ENCODE results near the gene SH3RF3. TPM values are rescaled to one million over a fixed set of nuclear protein-coding genes. Genes with fewer than 3 reads are reported as not detected.

SH3RF3 gene
- total RNA-seq, 2 donors from 2014 or later, result 1.4 to 17.0 TPM

DNA sequence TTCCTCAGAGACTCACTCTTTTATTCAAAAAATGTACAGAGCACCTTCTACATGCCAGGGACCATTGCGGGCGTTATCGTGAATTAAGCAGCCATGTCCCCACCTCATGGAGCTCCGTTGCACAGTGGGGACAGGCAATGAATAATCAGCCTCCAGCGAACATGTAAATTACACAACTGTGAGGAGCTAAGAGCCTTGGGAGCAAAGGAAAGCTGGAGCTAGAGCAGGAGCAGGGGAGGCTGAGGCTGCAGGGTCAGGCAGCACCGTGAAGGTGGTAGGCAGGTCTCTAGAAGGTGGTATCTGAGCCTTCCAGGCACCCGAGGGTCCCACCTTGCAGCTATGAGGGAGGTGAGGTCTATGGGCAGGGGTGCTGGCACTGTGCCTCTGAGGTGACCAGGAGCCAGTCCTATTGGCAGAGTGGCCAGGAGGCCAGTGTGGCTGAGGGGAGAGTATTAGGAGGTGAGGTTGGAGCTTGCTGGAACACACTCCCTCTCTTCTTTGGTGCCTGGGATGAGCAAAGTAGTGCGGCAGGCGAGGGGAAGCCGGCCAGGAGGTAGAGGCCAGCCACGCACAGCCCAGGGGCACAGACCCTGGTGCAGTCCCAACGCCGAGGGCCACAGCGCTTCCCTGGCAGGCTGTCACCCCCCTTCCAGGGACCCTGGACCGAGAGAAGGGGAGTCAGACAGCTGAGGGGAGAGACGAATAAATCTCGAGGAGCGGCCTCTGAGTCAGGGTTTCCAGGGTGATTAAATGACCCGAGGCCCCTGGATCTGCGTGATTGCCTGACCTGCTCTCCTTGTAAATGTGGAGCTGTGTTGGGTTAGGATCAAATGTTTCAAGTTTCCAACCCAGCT lies 317.5 kb downstream of the SH3RF3 start:
- TF ChIP-seq POLR2A (IDR thresholded peaks at IDR 0.05) (no peak), POLR2AphosphoS5 (IDR thresholded peaks at IDR 0.05) (no peak)
- TF ChIP-seq, protein P1, sequence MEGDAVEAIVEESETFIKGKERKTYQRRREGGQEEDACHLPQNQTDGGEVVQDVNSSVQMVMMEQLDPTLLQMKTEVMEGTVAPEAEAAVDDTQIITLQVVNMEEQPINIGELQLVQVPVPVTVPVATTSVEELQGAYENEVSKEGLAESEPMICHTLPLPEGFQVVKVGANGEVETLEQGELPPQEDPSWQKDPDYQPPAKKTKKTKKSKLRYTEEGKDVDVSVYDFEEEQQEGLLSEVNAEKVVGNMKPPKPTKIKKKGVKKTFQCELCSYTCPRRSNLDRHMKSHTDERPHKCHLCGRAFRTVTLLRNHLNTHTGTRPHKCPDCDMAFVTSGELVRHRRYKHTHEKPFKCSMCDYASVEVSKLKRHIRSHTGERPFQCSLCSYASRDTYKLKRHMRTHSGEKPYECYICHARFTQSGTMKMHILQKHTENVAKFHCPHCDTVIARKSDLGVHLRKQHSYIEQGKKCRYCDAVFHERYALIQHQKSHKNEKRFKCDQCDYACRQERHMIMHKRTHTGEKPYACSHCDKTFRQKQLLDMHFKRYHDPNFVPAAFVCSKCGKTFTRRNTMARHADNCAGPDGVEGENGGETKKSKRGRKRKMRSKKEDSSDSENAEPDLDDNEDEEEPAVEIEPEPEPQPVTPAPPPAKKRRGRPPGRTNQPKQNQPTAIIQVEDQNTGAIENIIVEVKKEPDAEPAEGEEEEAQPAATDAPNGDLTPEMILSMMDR (IDR thresholded peaks at IDR 0.05), result no peak
- Histone ChIP-seq H3K27ac (no peak overlapping the region), H3K4me3 (no peak overlapping the region), H3K27me3 (replicated peaks; ENCODE audit: insufficient read depth) (no peaks in the 10 kb centered on the region), H3K36me3 (no peaks in the 10 kb centered on the region), H3K4me1 (replicated peaks) (no peaks in the 10 kb centered on the region), H3K9me3 (no peaks in the 10 kb centered on the region)
- intact Hi-C loops (cut with DNase I), result no loop called here
- no peak for DNase-seq (ENCODE audit: low spot score)
- 64% methylated on average over 17 of the region's 20 CpGs for WGBS

- Histone ChIP-seq H3K4me1 (replicated peaks) (no peaks in the 10 kb centered on the region), H3K9me3 (no peaks in the 10 kb centered on the region), H3K4me3 (no peak overlapping the region), H3K36me3 (no peaks in the 10 kb centered on the region), H3K27ac (no peak overlapping the region), H3K27me3 (replicated peaks; ENCODE audit: insufficient read depth) (no peaks in the 10 kb centered on the region)
- TF ChIP-seq, protein P1 (IDR thresholded peaks at IDR 0.05), result no peak
- no peak for TF ChIP-seq POLR2A (IDR thresholded peaks at IDR 0.05)
- TF ChIP-seq POLR2AphosphoS5 (IDR thresholded peaks at IDR 0.05), result no peak
- intact Hi-C loops (cut with DNase I), result no loop called here
- WGBS, result 26% methylated on average over 9 of the region's 9 CpGs
- no peak for DNase-seq (ENCODE audit: low spot score)
Observed at GRCh38 chr2:109447251-109447661, 318.3 kb downstream of the SH3RF3 start.

- H3K4me3 ChIP-seq, result no peak overlapping the region
- WGBS, result 63% methylated on average over 6 of the region's 6 CpGs
- no peak for TF ChIP-seq POLR2AphosphoS5 (IDR thresholded peaks at IDR 0.05)
- no peak for TF ChIP-seq POLR2A (IDR thresholded peaks at IDR 0.05)
- TF ChIP-seq, protein P1 (IDR thresholded peaks at IDR 0.05), result no peak
- no peaks in the 10 kb centered on the region for H3K27me3 ChIP-seq (replicated peaks; ENCODE audit: insufficient read depth)
- intact Hi-C loops (cut with DNase I), result no loop called here
- no peak overlapping the region for H3K27ac ChIP-seq
- H3K9me3 ChIP-seq, result no peaks in the 10 kb centered on the region
- no peaks in the 10 kb centered on the region for H3K36me3 ChIP-seq
- H3K4me1 ChIP-seq (replicated peaks), result no peaks in the 10 kb centered on the region
- DNase-seq (ENCODE audit: low spot score), result no peak
Observed at GRCh38 chr2:109447776-109448175, 318.8 kb downstream of the SH3RF3 start.

GRCh38 chr2:109448207-109448606 lies 319.2 kb downstream of the SH3RF3 start:
- Histone ChIP-seq H3K27me3 (replicated peaks; ENCODE audit: insufficient read depth) (no peaks in the 10 kb centered on the region), H3K9me3 (no peaks in the 10 kb centered on the region), H3K27ac (no peak overlapping the region), H3K36me3 (no peaks in the 10 kb centered on the region), H3K4me1 (replicated peaks) (no peaks in the 10 kb centered on the region), H3K4me3 (no peak overlapping the region)
- intact Hi-C loops (cut with DNase I), result no loop called here
- TF ChIP-seq POLR2AphosphoS5 (IDR thresholded peaks at IDR 0.05), result no peak
- no peak for TF ChIP-seq POLR2A (IDR thresholded peaks at IDR 0.05)
- TF ChIP-seq, protein P1 (IDR thresholded peaks at IDR 0.05), result no peak
- DNase-seq (ENCODE audit: low spot score), result no peak
- WGBS, result 100% methylated on average over 4 of the region's 4 CpGs
